ENCODE results near the gene KAZN. TPM values are rescaled to one million over a fixed set of nuclear protein-coding genes. Genes with fewer than 3 reads are reported as not detected.

KAZN gene
- total RNA-seq, 6 experiments from 2014 or later: 13.1 to 22.3 (median 20.7) TPM

DNA sequence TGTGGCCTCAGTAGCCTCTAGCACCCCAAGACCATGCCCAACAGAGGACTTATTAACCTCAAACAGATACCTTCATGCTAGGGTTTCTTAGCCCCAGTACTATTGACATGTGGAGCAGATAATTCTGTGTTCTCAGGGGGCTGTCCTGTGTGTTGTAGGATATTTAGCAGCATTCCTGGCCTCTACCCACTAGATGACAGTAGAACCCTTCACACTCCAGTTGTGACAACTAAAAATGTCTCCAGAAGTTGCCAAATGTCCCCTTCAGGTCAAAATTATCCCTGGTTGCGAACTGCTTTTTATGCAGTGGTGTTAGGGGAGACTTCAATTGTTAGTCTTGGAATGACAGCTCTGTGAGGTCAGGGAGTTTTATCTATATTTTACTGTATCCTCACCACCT lies 8.1 kb downstream of the KAZN start:
- Mint-ChIP-seq H3K27ac (no peak overlapping the region), H3K4me3 (no peak overlapping the region), H3K4me1 (ENCODE audit: low read depth) (no peaks in the 10 kb centered on the region), H3K9me3 (peaks cover 57% of the 10 kb centered on the region), H3K36me3 (ENCODE audit: low read depth) (no peaks in the 10 kb centered on the region), H3K27me3 (ENCODE audit: insufficient read depth) (no peaks in the 10 kb centered on the region)
- DNase-seq: no peak
- TF ChIP-seq CTCF (IDR thresholded peaks at IDR 0.05): no peak

GRCh38 chr1:14607295-14607694 lies 8.8 kb downstream of the KAZN start:
- DNase-seq: no peak
- Mint-ChIP-seq H3K9me3 (peaks cover 62% of the 10 kb centered on the region), H3K4me1 (ENCODE audit: low read depth) (no peaks in the 10 kb centered on the region), H3K36me3 (ENCODE audit: low read depth) (no peaks in the 10 kb centered on the region), H3K27me3 (ENCODE audit: insufficient read depth) (no peaks in the 10 kb centered on the region), H3K27ac (no peak overlapping the region), H3K4me3 (no peak overlapping the region)
- no peak for TF ChIP-seq CTCF (IDR thresholded peaks at IDR 0.05)

DNA sequence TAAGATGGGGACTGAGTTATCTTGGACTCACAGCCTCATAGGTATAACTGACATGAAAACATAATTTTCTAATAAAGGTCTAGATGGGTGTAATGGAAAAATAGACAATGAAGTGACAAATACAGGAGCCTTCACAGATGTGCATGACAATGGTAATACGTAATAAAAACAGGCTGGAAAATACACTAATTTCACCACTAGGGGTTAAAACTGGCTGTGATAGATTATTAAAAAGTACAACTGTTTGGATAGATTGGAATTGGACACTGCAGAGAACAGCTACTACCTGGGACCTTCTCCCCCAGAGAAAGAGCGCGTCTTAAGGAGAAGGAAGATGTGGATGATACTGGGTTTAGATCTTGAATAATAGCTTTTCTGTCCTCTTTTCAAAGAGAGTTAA lies 9.8 kb downstream of the KAZN start:
- no peaks in the 10 kb centered on the region for H3K36me3 Mint-ChIP-seq (ENCODE audit: low read depth)
- peaks cover 70% of the 10 kb centered on the region for H3K9me3 Mint-ChIP-seq
- no peaks in the 10 kb centered on the region; the same call in 1 of the 2 replicates for H3K27me3 Mint-ChIP-seq (ENCODE audit: insufficient read depth)
- no peaks in the 10 kb centered on the region for H3K4me1 Mint-ChIP-seq (ENCODE audit: low read depth)
- no peak overlapping the region for H3K4me3 Mint-ChIP-seq
- DNase-seq: no peak
- no peak overlapping the region for H3K27ac Mint-ChIP-seq
- TF ChIP-seq CTCF (IDR thresholded peaks at IDR 0.05): peak; percentile 30; the same call in 1 of the 2 replicates

GRCh38 chr1:14610761-14611160 lies 12.3 kb downstream of the KAZN start:
- H3K4me1 Mint-ChIP-seq (ENCODE audit: low read depth): no peaks in the 10 kb centered on the region
- H3K9me3 Mint-ChIP-seq: peaks cover 81% of the 10 kb centered on the region
- H3K4me3 Mint-ChIP-seq: no peak overlapping the region
- no peak for DNase-seq
- TF ChIP-seq CTCF (IDR thresholded peaks at IDR 0.05): no peak
- peaks cover 4% of the 10 kb centered on the region; the same call in 1 of the 2 replicates for H3K36me3 Mint-ChIP-seq (ENCODE audit: low read depth)
- no peak overlapping the region for H3K27ac Mint-ChIP-seq
- H3K27me3 Mint-ChIP-seq (ENCODE audit: insufficient read depth): no peaks in the 10 kb centered on the region; the same call in 1 of the 2 replicates

DNA sequence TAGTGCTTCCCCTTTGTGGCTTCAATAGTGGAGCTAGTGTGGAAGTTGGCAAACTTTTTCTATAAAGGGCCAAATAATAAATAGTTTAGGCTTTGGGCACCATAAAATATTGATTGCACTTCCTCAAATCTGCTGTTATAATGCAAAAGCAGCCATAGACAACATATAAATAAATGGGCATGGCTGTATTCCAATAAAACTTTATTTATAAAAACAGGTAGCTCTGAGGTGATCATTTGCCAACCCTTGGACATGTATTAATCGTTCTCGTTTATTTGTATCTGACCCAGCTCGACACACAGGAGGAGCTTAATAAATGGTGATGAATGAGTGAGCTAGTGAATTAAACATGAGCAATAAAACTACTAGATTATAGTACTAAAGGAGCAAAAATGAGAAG lies 13.3 kb downstream of the KAZN start:
- no peaks in the 10 kb centered on the region; the same call in 1 of the 2 replicates for H3K27me3 Mint-ChIP-seq (ENCODE audit: insufficient read depth)
- DNase-seq: no peak
- H3K4me3 Mint-ChIP-seq: no peak overlapping the region
- H3K36me3 Mint-ChIP-seq (ENCODE audit: low read depth): peaks cover 4% of the 10 kb centered on the region; the same call in 1 of the 2 replicates
- no peak overlapping the region for H3K27ac Mint-ChIP-seq
- no peaks in the 10 kb centered on the region for H3K4me1 Mint-ChIP-seq (ENCODE audit: low read depth)
- TF ChIP-seq CTCF (IDR thresholded peaks at IDR 0.05): no peak
- H3K9me3 Mint-ChIP-seq: peaks cover 76% of the 10 kb centered on the region

DNA sequence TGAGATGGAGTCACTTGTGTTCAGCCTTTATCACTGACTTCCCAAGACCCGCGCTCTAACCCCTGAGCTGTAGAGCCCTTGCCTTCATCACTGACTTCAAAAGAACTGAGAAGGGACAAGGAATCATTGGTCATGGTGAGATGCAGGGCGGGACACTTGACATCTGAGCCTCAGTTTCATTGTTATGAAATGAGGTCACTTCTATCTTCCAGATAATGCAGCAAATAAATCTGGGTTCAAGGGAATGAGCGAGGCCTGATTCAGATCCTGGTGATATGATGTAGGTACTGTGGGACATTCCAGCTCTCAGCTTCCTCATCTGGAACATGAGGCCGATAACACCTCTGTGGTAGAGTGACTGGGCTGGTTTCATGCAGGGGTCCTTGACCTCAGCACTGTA lies 13.8 kb downstream of the KAZN start:
- Mint-ChIP-seq H3K4me3 (no peak overlapping the region), H3K9me3 (peaks cover 73% of the 10 kb centered on the region), H3K27ac (no peak overlapping the region), H3K4me1 (ENCODE audit: low read depth) (no peaks in the 10 kb centered on the region), H3K27me3 (ENCODE audit: insufficient read depth) (no peaks in the 10 kb centered on the region; the same call in 1 of the 2 replicates), H3K36me3 (ENCODE audit: low read depth) (peaks cover 4% of the 10 kb centered on the region; the same call in 1 of the 2 replicates)
- no peak for TF ChIP-seq CTCF (IDR thresholded peaks at IDR 0.05)
- DNase-seq: no peak

Data from HFFc6 (cell line).